K562 (cell line): ENCODE results near the gene ZFX.

Experiments used
- EZH2 ChIP-seq: IDR thresholded peaks from 2 replicates; pipeline ENCODE4 v1.6.1; 2012; ENCODE audit warnings: low read depth, mild to moderate bottlenecking, inconsistent platforms, low read length, borderline replicate concordance
- MAZ ChIP-seq, 2 experiments: fragments of 450-650 bp in 1 of 2; sonication (generic) in 1 of 2; formaldehyde crosslinking; IDR thresholded peaks in 1 of 2; conservative IDR thresholded peaks in 1 of 2; 2 replicates each; pipeline versions ENCODE4 v1.4.0 to v1.5.0; 2020; ENCODE audit warnings: mild to moderate bottlenecking in 1 of 2, missing genetic modification reagents in 1 of 2
- NR3C1 ChIP-seq: sonication (generic); formaldehyde crosslinking; IDR thresholded peaks from 2 replicates; pipeline ENCODE4 v1.8.1; 2022; ENCODE audit warnings: missing genetic modification reagents
- RBBP5 ChIP-seq: fragments of 200-600 bp; sonication (generic); IDR thresholded peaks from 2 replicates; pipeline ENCODE4 v1.6.1; 2012; ENCODE audit warnings: borderline replicate concordance, mild to moderate bottlenecking, low read length, control low read depth, inconsistent platforms; ENCODE audit not compliant: insufficient read depth, poor library complexity, severe bottlenecking
- TBL1XR1 ChIP-seq, 2 experiments: IDR thresholded peaks; 2 replicates each; pipeline ENCODE4 v1.6.1; 2012; ENCODE audit warnings: improper control_type of control experiment in 2 of 2, low read length in 2 of 2, mild to moderate bottlenecking in 1 of 2
- U2AF2 ChIP-seq: fragments of 200-400 bp; formaldehyde crosslinking; optimal IDR thresholded peaks from 2 replicates; pipeline ENCODE3; 2017; ENCODE audit warnings: low read depth, mild to moderate bottlenecking, low read length

- TF ChIP-seq EZH2 (no peak), U2AF2 (no peak), MAZ (CRISPR knock-in tag; conservative IDR thresholded peaks at IDR 0.05 in 1 of 2, IDR thresholded peaks at IDR 0.05 in 1 of 2) (no peak), RBBP5 (no peak), TBL1XR1 (IDR thresholded peaks at IDR 0.05; ENCODE audit: low read length in 2 of 2) (no peak), NR3C1 (no peak)
Observed at GRCh38 chrX:24216827-24217226, 67.3 kb downstream of the ZFX start.
